ENCODE measurements around the gene RNF2. TPM values are rescaled to one million over a fixed set of nuclear protein-coding genes. Genes with fewer than 3 reads are reported as not detected.

RNF2 gene
- total and polyA plus RNA-seq, 2 of the 13 experiments (the other 11 are each of a cell fraction or from before 2014, with no cell fraction given): 19.3 to 21.7 TPM

DNA sequence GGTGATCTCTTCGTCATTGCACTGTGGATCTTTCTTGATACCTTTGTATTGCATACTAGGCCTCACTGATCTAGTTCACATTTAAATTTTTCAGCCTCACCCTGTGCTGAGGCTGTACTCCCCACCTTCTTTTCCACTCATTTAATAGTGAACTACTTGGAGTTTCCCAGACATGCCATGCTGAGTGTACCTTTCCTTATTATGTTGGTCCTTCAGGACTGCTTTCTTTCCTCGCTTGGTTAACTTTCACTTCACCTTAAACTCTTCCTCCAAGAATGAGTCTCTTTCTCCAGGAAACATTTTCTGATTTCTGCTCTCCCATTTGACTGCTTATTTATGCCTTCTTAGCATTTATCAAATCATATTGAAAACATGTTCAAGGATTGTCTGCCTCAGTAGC is 20.8 kb downstream of the RNF2 start (continued):
- TF ChIP-seq, protein P1, sequence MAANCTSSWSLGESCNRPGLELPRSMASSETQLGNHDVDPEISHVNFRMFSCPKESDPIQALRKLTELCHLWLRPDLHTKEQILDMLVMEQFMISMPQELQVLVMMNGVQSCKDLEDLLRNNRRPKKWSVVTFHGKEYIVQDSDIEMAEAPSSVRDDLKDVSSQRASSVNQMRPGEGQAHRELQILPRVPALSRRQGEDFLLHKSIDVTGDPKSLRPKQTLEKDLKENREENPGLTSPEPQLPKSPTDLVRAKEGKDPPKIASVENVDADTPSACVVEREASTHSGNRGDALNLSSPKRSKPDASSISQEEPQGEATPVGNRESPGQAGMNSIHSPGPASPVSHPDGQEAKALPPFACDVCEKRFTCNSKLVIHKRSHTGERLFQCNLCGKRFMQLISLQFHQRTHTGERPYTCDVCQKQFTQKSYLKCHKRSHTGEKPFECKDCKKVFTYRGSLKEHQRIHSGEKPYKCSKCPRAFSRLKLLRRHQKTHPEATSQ (CRISPR knock-in tag; IDR thresholded peaks at IDR 0.05; ENCODE audit: borderline replicate concordance): no peak
- TF ChIP-seq ZNF234 (CRISPR knock-in tag; conservative IDR thresholded peaks at IDR 0.05): no peak
- TF ChIP-seq, protein P2, sequence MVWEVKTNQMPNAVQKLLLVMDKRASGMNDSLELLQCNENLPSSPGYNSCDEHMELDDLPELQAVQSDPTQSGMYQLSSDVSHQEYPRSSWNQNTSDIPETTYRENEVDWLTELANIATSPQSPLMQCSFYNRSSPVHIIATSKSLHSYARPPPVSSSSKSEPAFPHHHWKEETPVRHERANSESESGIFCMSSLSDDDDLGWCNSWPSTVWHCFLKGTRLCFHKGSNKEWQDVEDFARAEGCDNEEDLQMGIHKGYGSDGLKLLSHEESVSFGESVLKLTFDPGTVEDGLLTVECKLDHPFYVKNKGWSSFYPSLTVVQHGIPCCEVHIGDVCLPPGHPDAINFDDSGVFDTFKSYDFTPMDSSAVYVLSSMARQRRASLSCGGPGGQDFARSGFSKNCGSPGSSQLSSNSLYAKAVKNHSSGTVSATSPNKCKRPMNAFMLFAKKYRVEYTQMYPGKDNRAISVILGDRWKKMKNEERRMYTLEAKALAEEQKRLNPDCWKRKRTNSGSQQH (CRISPR knock-in tag; IDR thresholded peaks at IDR 0.05; ENCODE audit: low read depth): no peak
- TF ChIP-seq, protein P3, sequence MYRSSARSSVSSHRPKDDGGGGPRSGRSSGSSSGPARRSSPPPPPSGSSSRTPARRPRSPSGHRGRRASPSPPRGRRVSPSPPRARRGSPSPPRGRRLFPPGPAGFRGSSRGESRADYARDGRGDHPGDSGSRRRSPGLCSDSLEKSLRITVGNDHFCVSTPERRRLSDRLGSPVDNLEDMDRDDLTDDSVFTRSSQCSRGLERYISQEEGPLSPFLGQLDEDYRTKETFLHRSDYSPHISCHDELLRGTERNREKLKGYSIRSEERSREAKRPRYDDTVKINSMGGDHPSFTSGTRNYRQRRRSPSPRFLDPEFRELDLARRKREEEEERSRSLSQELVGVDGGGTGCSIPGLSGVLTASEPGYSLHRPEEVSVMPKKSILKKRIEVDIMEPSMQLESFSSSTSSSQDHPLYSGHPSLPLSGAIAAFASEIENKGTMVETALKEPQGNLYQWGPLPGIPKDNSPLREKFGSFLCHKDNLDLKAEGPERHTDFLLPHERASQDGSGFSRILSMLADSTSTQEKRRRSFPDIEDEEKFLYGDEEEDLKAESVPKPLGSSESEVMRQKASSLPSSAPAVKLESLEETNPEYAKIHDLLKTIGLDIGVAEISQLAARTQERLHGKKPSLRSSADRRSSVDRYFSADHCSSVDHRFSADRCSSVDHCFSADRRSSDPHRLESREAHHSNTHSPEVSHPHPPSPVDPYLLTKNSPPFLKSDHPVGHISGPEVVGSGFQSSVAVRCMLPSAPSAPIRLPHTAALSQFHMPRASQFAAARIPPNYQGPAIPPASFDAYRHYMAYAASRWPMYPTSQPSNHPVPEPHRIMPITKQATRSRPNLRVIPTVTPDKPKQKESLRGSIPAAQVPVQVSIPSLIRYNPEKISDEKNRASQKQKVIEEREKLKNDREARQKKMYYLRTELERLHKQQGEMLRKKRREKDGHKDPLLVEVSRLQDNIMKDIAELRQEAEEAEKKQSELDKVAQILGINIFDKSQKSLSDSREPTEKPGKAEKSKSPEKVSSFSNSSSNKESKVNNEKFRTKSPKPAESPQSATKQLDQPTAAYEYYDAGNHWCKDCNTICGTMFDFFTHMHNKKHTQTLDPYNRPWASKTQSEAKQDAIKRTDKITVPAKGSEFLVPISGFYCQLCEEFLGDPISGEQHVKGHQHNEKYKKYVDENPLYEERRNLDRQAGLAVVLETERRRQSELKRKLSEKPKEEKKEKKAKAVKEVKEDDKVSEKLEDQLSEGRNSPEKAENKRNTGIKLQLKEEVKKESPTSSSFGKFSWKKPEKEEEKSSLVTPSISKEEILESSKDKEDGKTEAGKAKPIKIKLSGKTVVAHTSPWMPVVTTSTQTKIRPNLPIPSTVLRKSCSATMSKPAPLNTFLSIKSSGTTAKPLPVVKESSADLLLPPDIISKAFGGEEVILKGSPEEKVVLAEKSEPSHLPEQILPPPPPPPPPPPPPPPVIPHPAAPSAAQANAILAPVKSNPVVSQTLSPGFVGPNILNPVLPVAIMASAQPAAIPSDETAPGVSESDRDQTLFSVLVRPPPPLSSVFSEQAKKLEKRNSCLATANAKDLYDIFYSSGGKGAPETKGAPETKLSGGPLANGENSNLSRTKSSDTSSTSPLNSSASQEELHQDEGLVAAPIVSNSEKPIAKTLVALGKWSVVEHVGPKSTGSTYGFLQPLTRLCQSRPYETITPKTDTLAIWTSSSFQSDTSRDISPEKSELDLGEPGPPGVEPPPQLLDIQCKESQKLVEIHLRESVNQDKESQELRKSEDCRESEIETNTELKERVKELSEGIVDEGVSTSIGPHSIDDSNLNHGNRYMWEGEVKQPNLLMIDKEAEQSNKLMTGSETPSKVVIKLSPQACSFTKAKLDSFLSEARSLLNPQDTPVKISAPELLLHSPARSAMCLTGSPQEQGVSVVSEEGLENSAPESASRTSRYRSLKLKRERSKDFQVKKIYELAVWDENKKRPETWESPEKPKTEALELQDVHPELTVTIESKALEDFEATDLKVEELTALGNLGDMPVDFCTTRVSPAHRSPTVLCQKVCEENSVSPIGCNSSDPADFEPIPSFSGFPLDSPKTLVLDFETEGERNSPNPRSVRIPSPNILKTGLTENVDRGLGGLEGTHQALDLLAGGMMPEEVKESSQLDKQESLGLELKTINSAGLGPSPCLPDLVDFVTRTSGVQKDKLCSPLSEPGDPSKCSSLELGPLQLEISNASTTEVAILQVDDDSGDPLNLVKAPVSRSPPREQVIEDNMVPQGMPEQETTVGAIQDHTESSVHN (CRISPR knock-in tag; IDR thresholded peaks at IDR 0.05): no peak
- no peak for TF ChIP-seq ZBTB3 (CRISPR knock-in tag; IDR thresholded peaks at IDR 0.05; ENCODE audit: borderline replicate concordance, low read depth)
- TF ChIP-seq MTA3 (CRISPR knock-in tag; IDR thresholded peaks at IDR 0.05): no peak
- no peak for TF ChIP-seq HOXA5 (CRISPR knock-in tag; IDR thresholded peaks at IDR 0.05)

Data from HepG2 (cell line).